T47D (cell line): ENCODE results near the gene HIPK4.
"Not testable (repeated sequence)": the region's sequence is repeated elsewhere in the genome, so short reads cannot be mapped to it uniquely, and the experiment has no call there.

ENCODE experiments used
- DNase-seq, 2 experiments: peaks; one replicate each; pipeline versions ENCODE4 v3.0.0 to v3.0.0-alpha.2; 2011 to 2012; ENCODE audit warnings: low read depth in 1 of 2, low spot score in 1 of 2
- JUND ChIP-seq: IDR thresholded peaks from 2 replicates; pipeline ENCODE4 v1.6.1; 2012; ENCODE audit warnings: low read depth
- in situ Hi-C: cut with HindIII; loops from 2 replicates; pipeline ENCODE4 v1.10.0; 2016; ENCODE audit warnings: low sequenced_read_pairs, low pct_unique_long_range_greater_than_20kb

The HIPK4 gene

GRCh38 chr19:40390084-40390742, at the start of gene HIPK4:
TSS of gene HIPK4 (minus strand) at chr19:40390181. CDS start at chr19:40389902, 279 bp downstream.
- TF ChIP-seq JUND = no peak
- DNase-seq = no peak
- in situ Hi-C loops = no loop called here

DNA sequence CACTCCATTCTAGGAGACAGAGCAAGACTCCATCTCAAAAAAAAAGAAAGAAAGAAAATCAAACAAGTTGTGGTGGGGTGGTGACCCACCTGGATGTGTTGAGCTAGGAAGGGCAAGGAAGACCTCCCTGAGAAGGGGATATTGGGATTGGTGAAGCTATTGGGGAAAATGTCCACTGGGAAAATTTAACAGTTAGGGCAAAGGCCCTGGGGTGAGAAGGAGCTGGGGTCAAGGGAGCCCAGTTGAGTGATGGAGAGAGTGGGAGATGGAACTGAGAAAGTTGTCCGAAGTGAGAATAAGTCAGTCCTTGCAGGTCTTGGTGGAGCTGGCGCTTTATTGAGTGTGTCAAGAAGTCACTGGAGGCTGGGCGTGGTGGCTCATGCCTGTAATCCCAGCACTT, 48.3 kb upstream of the HIPK4 start:
- no peak for DNase-seq
- in situ Hi-C loops = no loop called here
- no peak for TF ChIP-seq JUND

GRCh38 chr19:40433391-40434216, 43.6 kb upstream of the HIPK4 start:
- TF ChIP-seq JUND = no peak
- peak in 1 of 2 experiments; percentile 96 for DNase-seq
- in situ Hi-C loops = no loop called here

DNA sequence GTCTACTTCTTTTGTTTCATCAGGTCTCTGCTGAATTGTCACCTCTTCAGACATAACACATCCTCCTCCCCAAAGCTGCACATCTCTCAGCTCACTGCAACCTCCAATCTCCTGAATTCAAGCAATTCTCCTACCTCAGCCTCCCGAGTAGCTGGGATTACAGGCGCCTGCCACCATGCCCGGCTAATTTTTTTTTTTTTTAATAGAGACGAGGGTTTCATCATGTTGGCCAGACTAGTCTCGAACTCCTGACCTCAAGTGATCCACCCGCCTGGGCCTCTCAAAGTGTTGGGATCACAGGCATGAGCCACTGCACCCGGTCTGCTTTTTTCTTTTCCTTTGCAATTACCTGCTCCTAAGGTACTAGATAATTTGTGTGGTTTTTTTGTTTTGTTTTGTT, 42.8 kb upstream of the HIPK4 start:
- in situ Hi-C loops, DNase-seq: not testable (repeated sequence)

DNA sequence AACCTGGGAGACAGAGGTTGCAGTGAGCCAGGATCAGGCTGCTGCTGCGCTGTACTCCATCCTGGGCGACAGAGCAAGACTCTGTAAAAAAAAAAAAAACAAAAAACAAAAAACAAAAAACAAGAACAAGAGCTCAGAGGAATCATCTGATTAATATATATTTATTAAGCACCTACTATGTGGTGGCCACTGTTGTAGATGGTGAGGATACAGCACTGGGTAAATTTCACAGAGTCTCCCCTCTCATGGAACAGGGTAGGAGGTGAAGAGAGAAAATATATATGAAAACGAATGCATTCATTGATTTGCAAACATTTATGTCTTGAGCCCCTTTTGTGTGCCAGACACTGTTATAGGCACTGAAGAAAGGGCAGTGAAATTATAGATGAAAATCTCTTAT, 41.7 kb upstream of the HIPK4 start:
- TF ChIP-seq JUND = no peak
- no peak for DNase-seq
- in situ Hi-C loops = no loop called here

DNA sequence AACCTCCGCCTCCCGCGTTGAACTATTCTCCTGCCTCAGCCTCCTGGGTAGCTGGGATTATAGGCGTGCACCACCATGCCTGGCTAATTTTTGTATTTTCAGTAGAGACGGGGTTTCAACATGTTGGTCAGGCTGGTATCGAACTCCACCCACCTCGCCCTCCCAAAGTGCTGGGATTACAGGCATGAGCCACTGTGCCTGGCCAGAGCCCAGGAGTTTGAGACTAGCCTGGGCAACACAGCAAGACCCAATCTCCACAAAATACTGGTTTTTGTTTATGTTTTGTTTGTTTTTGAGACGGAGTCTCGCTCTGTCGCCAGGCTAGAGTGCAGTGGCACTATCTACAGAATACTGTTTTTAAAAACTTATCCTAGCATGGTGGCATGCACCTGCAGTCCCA, 40.3 kb upstream of the HIPK4 start:
- DNase-seq, in situ Hi-C loops: not testable (repeated sequence)

DNA sequence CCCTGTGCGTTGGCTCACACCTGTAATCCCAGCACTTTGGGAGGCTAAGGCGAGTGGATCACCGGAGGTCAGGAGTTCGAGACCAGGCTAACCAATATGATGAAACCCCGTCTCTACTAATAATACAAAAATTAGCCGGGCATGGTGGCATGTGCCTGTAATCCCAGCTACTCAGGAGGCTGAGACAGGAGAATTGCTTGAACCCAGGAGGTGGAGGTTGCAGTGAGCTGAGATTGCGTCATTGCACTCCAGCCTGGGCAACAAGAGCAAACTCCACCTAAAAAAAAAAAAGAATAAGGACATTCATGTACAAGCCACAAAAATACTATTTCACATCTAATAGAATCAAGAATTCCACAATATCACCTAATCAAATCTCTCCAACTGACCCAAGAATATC, 38.2 kb upstream of the HIPK4 start:
- DNase-seq, in situ Hi-C loops: not testable (repeated sequence)

GRCh38 chr19:40425450-40426287, 35.7 kb upstream of the HIPK4 start, which contains the start of gene SERTAD1:
TSS of gene SERTAD1 (minus strand) at chr19:40425992. CDS start at chr19:40423546, 2,446 bp downstream.
- peak; percentile 87 to 99 for DNase-seq
- TF ChIP-seq JUND = no peak
- in situ Hi-C loops = no loop called here

GRCh38 chr19:40424637-40425449, 34.9 kb upstream of the HIPK4 start:
- DNase-seq = no peak
- in situ Hi-C loops = no loop called here
- no peak for TF ChIP-seq JUND

- no peak for TF ChIP-seq JUND
- in situ Hi-C loops = no loop called here
These were observed 34.0 kb upstream of the HIPK4 start for GRCh38 chr19:40423938-40424337.

DNA sequence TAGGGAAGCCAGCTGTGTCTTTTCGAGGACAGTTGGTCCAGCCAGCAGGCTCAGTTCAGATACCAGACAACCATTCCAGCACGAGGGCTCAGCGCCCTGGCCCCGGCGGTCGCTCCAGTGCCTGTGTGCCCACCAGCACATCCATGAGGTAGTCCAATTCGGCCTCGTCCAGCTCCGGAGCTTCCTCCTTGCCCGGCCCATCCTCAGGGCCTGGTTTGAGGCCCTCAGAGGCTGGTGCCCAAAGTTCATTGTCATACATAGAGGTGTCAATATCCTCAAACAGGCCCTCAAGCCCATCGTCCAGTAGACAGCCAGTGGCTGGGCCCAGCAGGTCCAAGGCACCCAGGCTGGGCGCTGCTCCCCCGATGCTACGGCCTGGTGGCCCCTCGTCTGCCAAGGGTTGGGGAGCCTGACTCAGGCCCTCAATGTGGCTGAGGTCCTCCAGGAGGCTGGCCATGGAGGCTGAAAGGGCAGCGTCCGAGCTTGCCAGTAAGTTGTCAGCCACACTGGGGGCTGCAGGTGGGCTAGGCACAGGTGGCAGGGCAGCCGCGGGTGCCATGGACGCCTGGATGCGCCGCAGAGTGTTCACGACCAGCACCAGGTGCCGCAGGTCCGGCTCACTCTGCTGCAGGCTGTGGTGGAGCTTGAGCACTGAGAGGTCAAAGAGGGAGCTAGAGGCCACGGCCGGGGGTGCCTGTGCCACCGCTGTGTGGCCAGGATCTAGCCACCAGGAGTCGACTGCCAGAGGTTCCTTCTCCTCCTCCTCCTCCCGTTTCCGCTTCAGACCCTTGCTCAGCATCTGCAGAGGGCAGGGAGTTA, 33.0 kb upstream of the HIPK4 start:
- no peak for DNase-seq
- no peak for TF ChIP-seq JUND
- in situ Hi-C loops = no loop called here

More at GRCh38 chr19:40423938-40424337, 34.0 kb upstream of the HIPK4 start:
- no peak for DNase-seq
